ENCODE results near the gene TAOK2.

Gene TAOK2

GRCh38 chr16:29987371-29988085 is 13.9 kb downstream of the TAOK2 start:
- in situ Hi-C loops (cut with MboI; ENCODE audit: low sequenced_read_pairs), result no loop called here

- in situ Hi-C loops (cut with MboI; ENCODE audit: low sequenced_read_pairs), result no loop called here
Measured at GRCh38 chr16:29988346-29989075, 14.8 kb downstream of the TAOK2 start.

- in situ Hi-C loops (cut with MboI; ENCODE audit: low sequenced_read_pairs), result no loop called here
Measured at GRCh38 chr16:29989111-29989858, 15.6 kb downstream of the TAOK2 start.

DNA sequence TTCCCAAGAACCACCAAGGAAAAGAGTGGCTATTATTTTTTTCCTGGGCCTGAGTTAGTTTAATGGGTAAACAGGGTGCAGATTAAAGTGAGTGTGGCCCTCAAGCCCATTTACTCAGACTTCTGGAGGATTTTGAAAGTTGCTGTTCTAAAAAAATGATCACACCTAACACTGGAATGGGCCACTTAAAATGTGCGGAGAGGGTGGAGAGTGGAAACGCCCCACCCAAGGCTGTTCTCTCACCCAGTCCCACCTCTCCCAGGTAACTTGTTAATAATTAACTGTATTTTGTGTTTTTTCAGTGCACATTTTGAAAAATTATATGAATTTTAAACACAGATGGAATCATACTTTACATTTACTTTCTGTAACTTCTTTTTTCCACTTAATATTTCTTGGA is 16.4 kb downstream of the TAOK2 start:
- in situ Hi-C loops (cut with MboI; ENCODE audit: low sequenced_read_pairs), result no loop called here

GRCh38 chr16:29990883-29991570 is 17.4 kb downstream of the TAOK2 start:
- in situ Hi-C loops (cut with MboI; ENCODE audit: low sequenced_read_pairs), result no loop called here

DNA sequence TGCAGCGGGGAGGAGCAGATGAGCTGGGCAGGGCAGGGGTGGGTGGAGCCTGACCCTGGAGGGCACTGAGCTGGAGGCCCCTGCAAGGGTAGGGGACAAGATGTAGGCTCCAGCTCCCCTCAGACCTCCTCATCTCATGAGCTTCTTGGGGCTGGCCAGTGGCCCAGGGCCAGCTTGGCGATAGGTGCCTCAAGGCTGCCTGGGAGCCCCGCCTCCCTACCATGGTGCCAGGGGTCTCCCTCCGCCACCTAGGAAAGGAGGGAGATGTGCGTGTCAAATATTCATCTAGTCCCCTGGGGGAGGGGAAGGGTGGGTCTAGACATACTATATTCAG is 17.9 kb downstream of the TAOK2 start:
- in situ Hi-C loops (cut with MboI; ENCODE audit: low sequenced_read_pairs), result no loop called here

DNA sequence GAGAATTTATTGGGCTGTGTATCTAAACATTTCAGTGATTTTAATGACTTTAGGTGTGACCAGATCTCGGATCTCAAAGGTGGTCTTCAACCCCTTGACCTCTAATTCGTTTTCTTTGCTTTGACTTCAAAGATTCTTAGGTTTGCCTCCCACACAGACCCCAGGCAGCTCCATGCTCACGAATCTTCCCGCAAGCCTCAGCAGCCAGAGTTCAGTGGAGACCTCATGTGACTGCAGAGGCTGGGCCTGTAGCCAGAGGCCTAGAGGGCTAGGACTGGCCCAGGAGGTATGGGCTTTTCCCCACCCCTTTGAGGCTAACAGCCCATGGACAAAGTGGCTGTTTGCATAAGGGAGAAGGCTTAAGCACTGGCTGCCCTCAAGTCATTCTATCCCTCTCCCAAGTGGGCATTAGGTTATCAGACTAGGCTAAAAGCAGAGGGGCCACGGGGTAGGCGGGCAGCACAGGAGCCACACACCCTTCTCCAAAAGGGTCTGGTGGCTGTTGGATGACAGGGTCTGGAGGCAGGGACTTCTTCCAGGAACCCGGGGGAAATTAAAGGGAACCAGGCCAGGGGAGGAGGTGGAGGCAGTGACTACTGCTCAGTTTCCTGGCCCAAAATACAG is 18.8 kb downstream of the TAOK2 start:
- in situ Hi-C loops (cut with MboI; ENCODE audit: low sequenced_read_pairs), result no loop called here

DNA sequence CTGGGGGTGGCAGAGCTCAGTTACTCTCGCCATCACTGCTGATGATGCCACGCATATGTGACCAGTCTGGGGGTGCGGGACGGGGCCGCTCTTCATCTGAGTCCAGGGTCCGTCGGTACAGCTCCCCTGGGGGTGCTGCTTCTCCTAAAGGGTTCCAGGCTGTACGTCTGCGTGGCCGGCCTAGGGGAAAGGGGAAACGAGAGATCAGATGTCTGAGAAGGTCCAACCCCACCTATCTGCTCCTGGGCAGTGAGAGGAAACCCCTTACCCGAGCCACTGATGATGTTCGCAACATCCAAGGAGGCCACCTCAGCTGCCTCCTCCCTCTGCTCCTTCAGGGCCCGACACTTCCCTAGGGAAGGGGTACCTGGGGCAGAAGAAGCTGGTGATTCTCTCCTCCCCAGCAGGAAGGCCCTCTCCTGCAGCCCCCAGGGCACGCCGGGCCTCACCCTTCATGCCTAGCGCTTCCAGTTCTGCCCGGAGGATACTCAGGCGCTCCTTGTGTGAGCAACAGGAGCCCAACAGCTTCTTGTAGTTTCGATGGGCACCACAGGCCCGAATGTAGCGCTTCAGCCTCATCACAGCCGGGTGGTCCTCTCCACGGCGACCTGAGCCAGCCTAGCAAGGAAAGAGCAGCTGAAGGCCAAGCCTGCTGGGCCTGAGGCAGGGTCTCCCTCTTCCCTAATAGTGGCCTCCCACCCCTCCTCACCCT is 19.7 kb downstream of the TAOK2 start:
- in situ Hi-C loops (cut with MboI; ENCODE audit: low sequenced_read_pairs), result no loop called here

- in situ Hi-C loops (cut with MboI; ENCODE audit: low sequenced_read_pairs), result no loop called here
Measured at GRCh38 chr16:29993903-29994599, 20.4 kb downstream of the TAOK2 start.

- in situ Hi-C loops (cut with MboI; ENCODE audit: low sequenced_read_pairs), result no loop called here
Measured at GRCh38 chr16:29994600-29995323, 21.1 kb downstream of the TAOK2 start.

DNA sequence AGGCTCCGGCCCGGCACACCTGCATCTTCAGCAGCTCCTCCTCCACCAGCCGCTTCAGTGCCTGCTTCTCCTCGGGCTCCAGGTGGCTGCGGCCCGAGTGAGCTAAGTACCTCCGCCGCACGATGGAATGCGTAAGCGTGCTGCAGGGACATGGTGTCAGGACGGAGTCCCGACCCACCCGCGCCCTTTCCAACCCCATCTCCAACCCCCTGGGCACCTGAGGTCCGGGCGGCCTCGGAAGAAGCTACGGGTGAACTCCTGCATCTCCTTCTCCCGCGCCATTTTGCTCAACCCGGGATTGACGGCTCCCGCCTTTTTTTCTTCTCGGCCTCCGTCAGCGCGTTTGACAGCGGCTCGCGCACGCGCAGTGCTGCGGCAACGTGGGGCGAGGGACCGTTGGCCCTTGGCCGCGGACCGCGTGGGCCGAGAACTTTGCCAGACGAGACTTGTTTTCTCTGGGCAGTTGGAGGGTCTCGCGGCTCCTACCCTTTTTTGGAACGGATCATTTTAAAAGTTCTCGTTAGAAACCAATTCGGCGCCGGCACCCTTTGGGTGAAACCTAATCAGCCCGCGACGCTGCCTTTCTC is 21.7 kb downstream of the TAOK2 start, which contains the start of gene HIRIP3:
Gene HIRIP3, minus strand, starts transcription at position 294 of the 587 bp plus-strand sequence. Its CDS starts 12 bp downstream, at position 282.
- in situ Hi-C loops (cut with MboI; ENCODE audit: low sequenced_read_pairs), result no loop called here

DNA sequence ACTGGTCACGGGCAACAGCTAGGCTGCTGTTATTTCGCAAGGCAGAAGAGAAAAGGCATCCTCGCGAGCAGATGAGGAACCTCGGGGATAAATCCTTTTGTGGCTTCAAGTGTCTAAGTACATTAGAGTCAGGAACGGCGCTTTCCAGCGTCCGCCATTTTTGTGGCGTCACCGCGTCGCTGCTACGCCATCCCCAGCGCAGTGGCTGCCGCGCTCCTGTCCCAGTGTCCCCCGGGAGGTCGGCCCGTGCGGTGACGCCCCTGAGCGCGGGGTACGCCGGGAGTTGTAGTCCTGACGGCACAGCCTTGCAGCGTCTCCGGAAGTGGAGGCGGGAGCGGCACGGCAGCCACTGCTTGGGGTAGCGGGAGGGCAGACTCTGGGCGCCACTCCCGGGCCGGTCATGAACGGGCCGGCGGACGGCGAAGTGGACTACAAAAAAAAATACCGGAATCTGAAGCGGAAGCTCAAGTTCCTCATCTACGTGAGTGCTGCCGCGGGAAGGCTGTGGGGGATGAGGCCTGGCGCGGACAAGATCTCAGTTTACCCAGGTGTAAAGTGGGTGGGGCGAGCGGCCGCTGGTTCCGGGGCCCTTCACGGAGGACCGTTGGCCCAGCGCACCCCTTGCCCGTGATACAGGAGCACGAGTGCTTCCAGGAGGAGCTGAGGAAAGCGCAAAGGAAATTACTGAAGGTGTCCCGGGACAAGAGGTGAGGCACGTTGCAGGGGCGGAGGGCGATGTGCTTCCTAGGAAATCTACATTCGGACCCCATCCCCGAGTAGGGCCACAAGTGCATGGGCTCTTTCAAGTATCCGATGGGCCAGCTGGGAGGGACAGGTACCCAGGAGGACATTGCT is 22.5 kb downstream of the TAOK2 start, which contains the start of gene INO80E:
Gene INO80E, plus strand, starts transcription at position 331 of the 855 bp plus-strand sequence. Its CDS starts 70 bp downstream, at position 401.
- in situ Hi-C loops (cut with MboI; ENCODE audit: low sequenced_read_pairs), result no loop called here

- in situ Hi-C loops (cut with MboI; ENCODE audit: low sequenced_read_pairs), result no loop called here
Measured at GRCh38 chr16:29996766-29997250, 23.1 kb downstream of the TAOK2 start.

GRCh38 chr16:29999605-30000004 is 25.9 kb downstream of the TAOK2 start:
- in situ Hi-C loops (cut with MboI; ENCODE audit: low sequenced_read_pairs), result no loop called here

DNA sequence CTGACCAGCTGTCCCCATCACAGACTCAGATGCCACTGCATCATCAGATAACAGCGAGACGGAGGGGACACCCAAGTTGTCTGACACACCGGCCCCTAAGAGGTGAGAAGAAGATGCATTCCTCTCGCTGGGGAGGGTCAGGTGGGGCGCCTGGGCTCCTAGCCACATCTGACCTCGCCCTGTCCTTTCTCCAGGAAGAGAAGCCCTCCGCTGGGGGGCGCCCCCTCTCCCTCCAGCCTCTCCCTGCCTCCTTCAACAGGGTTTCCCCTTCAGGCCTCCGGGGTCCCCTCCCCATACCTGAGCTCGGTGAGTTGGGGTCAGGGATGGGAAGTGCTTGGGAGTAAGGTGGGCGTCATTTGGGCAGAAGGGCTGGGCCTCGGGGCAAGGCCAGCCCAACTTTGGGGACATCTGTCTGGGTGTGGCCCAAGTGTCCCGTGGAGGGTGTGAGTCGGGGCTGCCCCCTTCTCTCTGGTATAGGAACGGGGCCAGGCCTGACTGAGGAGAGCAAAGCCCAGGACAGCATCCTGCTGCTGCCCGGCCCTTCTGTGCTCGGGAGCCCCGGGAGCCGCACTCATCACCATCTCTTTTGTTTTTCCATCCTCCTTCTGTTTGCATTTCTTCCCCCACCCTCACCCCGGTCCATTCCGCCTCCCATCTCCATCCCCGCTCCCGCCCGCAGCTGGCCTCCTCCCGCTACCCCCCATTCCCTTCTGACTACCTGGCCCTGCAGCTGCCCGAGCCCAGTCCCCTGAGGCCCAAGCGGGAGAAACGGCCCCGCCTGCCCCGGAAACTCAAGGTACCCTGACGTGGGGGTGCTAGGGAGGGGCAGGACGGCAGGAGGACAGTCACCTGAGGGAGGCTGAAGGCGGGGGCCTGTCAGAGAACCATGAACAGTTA is 27.3 kb downstream of the TAOK2 start:
- in situ Hi-C loops (cut with MboI; ENCODE audit: low sequenced_read_pairs), result no loop called here

All from HL-60/S4 treated with phorbol 12-myristate 13-acetate at 8.2 ng/mL for 4 days and 3 days (cell line).